Measurements from ENCODE around the gene RNU1-2. TPM values are rescaled to one million over a fixed set of nuclear protein-coding genes. Genes with fewer than 3 reads are reported as not detected.
"Not testable (repeated sequence)": the region's sequence is repeated elsewhere in the genome, so short reads cannot be mapped to it uniquely, and the experiment has no call there.

RNU1-2 gene
- total RNA-seq, 1 donor from 2014 or later = 3,957 TPM

GRCh38 chr1:16913181-16913832 lies 17.5 kb downstream of the RNU1-2 start:
- TF ChIP-seq, protein P1, sequence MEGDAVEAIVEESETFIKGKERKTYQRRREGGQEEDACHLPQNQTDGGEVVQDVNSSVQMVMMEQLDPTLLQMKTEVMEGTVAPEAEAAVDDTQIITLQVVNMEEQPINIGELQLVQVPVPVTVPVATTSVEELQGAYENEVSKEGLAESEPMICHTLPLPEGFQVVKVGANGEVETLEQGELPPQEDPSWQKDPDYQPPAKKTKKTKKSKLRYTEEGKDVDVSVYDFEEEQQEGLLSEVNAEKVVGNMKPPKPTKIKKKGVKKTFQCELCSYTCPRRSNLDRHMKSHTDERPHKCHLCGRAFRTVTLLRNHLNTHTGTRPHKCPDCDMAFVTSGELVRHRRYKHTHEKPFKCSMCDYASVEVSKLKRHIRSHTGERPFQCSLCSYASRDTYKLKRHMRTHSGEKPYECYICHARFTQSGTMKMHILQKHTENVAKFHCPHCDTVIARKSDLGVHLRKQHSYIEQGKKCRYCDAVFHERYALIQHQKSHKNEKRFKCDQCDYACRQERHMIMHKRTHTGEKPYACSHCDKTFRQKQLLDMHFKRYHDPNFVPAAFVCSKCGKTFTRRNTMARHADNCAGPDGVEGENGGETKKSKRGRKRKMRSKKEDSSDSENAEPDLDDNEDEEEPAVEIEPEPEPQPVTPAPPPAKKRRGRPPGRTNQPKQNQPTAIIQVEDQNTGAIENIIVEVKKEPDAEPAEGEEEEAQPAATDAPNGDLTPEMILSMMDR (IDR thresholded peaks at IDR 0.05; ENCODE audit: unreplicated experiment) = no peak
- Mint-ChIP-seq H3K4me1 (ENCODE audit: low read depth) (peaks cover 4% of the 10 kb centered on the region), H3K9me3 (ENCODE audit: low read depth) (no peaks in the 10 kb centered on the region), H3K4me3 (ENCODE audit: low read depth) (peak overlapping the region; percentile 65), H3K27me3 (no peaks in the 10 kb centered on the region), H3K27ac (peak overlapping the region; percentile 78), H3K36me3 (ENCODE audit: insufficient read depth) (no peaks in the 10 kb centered on the region)
- DNase-seq (ENCODE audit: low spot score, unreplicated experiment) = no peak

DNA sequence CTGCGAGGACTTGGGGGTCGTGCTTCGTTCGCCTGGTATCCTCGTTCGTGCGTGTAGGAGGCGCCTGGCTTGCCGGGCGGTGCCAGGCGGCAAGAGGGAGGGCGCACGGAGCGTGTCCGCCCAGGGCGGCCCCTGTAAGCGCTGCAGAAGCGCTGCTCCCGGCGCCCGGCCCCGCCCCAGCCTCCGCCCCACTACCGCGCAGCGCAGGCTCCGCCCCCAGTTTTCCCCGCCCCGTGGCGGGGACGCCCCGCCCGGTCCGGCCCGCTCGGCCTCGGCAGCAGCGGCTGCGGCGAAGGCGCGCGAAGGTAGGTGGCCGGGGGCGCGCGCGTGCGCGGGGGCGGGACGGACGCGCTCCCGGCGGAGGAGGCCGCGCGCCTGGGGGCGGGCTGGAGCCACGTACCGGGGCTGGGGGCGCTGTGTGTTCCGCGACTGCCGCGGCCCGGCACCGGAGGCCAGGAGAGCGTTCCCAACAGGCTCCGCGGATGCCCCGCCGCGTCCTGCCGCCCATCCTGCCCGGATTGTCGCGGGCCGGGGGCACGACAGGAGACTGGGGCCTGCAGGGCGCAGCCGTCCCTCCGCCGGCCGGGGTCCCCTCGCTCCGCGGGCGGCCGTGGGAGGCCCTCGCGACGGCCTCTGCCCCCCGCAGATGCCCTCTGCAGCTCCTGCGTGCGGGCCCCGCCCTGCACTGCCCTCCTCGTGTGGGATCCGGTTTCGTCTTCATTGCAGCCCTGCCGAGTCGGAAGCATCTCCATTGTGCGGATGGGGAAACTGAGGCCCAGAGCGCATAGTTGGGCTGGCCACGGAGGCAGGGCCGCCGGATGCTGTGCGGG lies 18.3 kb downstream of the RNU1-2 start:
- Mint-ChIP-seq H3K27me3 (no peaks in the 10 kb centered on the region), H3K36me3 (ENCODE audit: insufficient read depth) (no peaks in the 10 kb centered on the region), H3K4me3 (ENCODE audit: low read depth) (peak overlapping the region; percentile 78), H3K9me3 (ENCODE audit: low read depth) (no peaks in the 10 kb centered on the region), H3K4me1 (ENCODE audit: low read depth) (peaks cover 4% of the 10 kb centered on the region), H3K27ac (peak overlapping the region; percentile 78)
- DNase-seq (ENCODE audit: low spot score, unreplicated experiment) = peak; percentile 90
- TF ChIP-seq, protein P1 (IDR thresholded peaks at IDR 0.05; ENCODE audit: unreplicated experiment) = no peak

DNA sequence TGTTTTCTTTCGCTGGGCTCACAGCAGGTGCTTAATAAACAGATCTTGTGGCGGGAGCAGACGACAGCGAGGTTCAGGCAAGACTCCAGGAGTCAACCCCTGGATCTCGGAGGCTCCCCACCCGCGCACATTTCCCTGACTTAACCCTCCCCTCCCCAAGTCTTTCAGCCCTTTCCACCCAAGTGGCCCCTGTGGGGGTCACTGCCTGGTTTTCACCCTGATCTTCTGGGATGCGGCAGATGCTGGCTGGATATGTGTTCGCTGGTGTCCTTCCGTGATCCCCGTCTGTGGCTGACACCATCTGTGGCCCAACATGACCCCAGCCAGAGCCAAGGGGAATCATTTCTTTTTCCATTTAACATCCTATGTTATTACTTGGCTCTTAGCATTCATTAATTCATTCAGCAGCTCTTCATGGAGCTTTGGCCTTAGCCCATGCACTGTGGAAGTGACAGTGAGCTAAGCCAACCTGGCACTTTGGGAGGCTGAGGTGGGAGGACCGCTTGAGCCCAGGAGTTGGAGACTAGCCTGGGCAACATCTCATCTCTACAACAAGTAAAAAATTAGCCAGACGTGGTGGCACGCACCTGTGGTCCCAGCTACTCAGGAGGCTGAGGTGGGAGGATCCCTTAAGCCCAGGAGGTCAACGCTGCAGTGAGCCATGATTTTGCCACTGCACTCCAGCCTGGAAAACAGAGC lies 19.3 kb downstream of the RNU1-2 start:
- H3K4me3 Mint-ChIP-seq (ENCODE audit: low read depth) = peak overlapping the region; percentile 78

DNA sequence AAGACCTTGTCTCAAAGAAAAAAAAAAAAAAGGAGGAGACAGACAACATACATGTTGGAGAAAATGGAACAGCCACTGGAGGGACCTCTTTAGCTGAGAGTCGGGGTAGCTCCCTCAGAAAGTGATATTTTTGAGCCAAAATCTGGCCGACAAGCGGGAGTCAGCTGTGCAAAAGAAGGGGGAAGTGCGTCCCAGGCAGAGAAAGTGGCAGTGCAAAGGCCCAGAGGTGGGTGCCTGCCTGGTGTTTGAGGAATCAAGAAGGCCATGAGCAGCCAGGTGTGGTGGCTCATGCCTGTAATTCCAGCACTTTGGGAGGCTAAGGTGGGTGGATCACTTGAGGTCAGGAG lies 19.8 kb downstream of the RNU1-2 start:
- no peaks in the 10 kb centered on the region for H3K36me3 Mint-ChIP-seq (ENCODE audit: insufficient read depth)
- TF ChIP-seq, protein P1 (IDR thresholded peaks at IDR 0.05; ENCODE audit: unreplicated experiment) = no peak
- H3K27me3 Mint-ChIP-seq = no peaks in the 10 kb centered on the region
- H3K4me1 Mint-ChIP-seq (ENCODE audit: low read depth) = peaks cover 4% of the 10 kb centered on the region
- no peak for DNase-seq (ENCODE audit: low spot score, unreplicated experiment)
- no peak overlapping the region for H3K27ac Mint-ChIP-seq
- peak overlapping the region; percentile 78 for H3K4me3 Mint-ChIP-seq (ENCODE audit: low read depth)
- H3K9me3 Mint-ChIP-seq (ENCODE audit: low read depth) = no peaks in the 10 kb centered on the region

More for the DNA sequence above, 19.3 kb downstream of the RNU1-2 start:
- not testable (repeated sequence) for H3K4me1 Mint-ChIP-seq (ENCODE audit: low read depth); H3K9me3 Mint-ChIP-seq (ENCODE audit: low read depth); DNase-seq (ENCODE audit: low spot score, unreplicated experiment); H3K27me3 Mint-ChIP-seq; H3K36me3 Mint-ChIP-seq (ENCODE audit: insufficient read depth)
- peak overlapping the region; percentile 75 for H3K27ac Mint-ChIP-seq

DNA sequence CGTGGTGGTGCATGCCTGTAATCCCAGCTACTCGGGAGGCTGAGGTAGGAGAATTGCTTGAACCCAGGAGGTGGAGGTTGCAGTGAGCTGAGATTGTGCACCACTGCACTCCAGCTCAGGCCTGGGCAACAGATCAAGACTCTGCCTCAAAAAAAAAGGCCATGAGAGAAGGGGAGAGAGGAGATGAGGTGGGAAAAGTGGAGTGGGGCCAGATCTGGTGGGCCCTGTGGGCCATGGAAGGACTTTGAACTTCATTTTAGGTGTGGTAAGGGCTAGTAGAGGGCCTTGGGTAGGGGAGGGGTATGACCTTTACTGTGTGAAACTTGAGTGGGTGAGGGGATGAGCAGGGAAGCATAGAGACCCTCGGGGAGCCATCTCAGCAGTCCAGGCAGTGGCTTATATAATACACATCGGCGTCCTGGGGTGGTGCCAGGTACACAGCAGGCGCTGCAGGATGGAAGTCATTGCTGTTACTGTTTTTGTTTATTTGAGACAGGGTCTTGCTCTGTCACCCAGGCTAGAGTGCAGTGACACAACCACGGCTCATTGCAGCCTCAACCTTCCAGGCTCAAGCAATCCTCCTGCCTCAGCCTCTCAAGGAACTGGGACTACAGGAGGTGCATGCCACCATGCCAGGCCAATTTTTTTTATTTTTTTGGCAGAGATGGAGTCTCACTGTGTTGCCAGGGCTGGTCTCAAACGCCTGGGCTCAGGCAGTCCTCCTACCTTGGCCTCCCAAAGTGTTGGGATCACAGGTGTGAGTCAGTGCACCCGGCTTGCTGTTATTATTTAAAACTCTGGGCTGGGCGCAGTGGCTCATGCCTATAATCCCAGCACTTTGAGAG lies 20.5 kb downstream of the RNU1-2 start:
- H3K4me1 Mint-ChIP-seq (ENCODE audit: low read depth); H3K36me3 Mint-ChIP-seq (ENCODE audit: insufficient read depth); DNase-seq (ENCODE audit: low spot score, unreplicated experiment); H3K27me3 Mint-ChIP-seq; H3K4me3 Mint-ChIP-seq (ENCODE audit: low read depth); H3K9me3 Mint-ChIP-seq (ENCODE audit: low read depth): not testable (repeated sequence)
- peak overlapping the region; percentile 18 for H3K27ac Mint-ChIP-seq

All from progenitor cell of endocrine pancreas (in vitro differentiated cells).